Stimulated activated CD8-positive, alpha-beta memory T cell treated with anti-CD3 and anti-CD28 coated beads, Interleukin-12 subunit alpha, Interleukin-12 subunit beta, amount 100 ng/mL, for 24 hours (primary cell): ENCODE results near the gene SLC13A1.
"Not testable (repeated sequence)": the region's sequence is repeated elsewhere in the genome, so short reads cannot be mapped to it uniquely, and the experiment has no call there.

Source experiments
- DNase-seq: peaks from one replicate; pipeline ENCODE4 v3.0.0-alpha.2; 2020; ENCODE audit errors: extremely low read depth

The SLC13A1 gene

GRCh38 chr7:123126691-123127090, 73.1 kb downstream of the SLC13A1 start:
- DNase-seq = no peak

GRCh38 chr7:123126171-123126570, 73.6 kb downstream of the SLC13A1 start:
- DNase-seq = no peak

DNA sequence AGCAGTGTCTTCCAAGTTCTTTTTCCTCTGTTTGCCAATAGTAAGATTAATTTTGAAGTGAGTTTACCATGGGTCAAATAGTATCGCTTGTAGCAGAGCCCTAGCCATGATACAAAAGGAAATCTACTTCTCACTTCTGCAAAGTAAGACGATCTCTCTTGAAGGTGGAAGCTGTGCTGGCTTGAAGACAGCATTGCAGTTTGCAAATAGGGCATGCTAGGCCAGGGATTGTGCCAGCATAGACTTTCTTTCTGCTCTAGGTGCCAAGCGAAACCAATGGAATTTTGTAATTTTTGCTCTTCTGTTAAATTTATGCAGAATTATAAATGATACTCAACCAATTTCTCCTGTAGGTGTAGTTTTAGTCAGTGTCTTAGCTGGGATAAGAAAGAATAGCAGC, 74.5 kb downstream of the SLC13A1 start:
- DNase-seq = no peak

GRCh38 chr7:123122916-123123315, 76.9 kb downstream of the SLC13A1 start:
- DNase-seq = no peak

DNA sequence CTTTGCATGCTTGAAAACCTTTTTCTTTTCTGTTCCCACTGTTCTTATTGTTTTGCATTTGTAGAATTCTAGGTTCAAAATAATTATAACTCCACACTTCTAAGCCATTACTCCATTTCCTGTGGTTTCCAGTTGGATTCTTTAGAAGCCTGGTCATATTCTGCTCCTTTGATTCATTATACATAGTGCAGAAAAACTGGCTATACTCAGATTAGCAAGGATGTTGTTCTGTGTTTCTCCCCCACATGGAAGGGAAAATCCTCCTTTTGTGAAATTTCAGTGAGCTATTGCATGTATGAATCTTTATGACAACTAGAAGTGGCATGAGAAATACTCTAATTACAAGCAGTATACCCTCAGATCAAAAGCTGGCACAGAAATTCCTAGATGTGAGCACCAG, 79.5 kb downstream of the SLC13A1 start:
- DNase-seq = no peak

- DNase-seq = no peak
Observed at GRCh38 chr7:123115331-123115730, 84.4 kb downstream of the SLC13A1 start.

DNA sequence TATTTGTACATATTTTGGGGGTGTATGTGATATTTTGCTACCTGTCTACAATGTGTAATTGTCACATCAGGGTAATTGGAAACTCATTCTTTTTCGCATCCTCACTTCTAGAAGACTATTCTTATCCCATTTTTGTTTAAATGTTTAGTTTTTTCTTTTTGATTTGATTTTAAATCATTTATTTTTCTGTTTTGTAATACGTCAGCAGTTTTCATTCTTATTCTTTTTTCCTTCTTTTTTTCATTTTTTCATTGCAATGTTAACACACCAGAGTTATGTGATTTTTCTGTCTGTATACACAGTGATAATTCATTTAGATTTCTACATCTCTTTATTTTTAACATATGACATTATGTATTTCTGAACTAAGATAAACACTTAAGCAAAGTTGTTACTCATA, 85.5 kb downstream of the SLC13A1 start:
- no peak for DNase-seq

GRCh38 chr7:123112833-123113232, 86.9 kb downstream of the SLC13A1 start:
- no peak for DNase-seq

DNA sequence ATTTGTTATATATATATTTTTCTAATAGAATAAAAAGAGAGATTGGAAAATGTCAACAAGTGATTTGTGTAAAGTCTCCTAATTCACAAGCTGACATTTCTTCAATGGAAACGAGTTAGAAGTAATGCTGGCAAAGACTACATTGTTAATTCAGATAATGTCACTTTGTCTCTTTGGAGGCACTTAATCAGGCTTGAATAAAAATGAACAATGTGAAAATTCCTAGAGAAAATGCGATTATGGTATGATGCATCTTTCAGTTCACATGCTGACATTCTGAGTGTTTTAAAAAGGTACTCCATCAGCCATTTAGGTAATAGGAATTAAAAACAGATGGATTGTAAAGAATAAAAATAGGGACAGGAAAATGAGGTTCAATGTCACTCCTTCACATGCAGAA, 100.1 kb downstream of the SLC13A1 start:
- DNase-seq = no peak

- DNase-seq = no peak
Observed at GRCh38 chr7:123096976-123097375, 102.8 kb downstream of the SLC13A1 start.

- no peak for DNase-seq
Observed at GRCh38 chr7:123096434-123096833, 103.3 kb downstream of the SLC13A1 start.

DNA sequence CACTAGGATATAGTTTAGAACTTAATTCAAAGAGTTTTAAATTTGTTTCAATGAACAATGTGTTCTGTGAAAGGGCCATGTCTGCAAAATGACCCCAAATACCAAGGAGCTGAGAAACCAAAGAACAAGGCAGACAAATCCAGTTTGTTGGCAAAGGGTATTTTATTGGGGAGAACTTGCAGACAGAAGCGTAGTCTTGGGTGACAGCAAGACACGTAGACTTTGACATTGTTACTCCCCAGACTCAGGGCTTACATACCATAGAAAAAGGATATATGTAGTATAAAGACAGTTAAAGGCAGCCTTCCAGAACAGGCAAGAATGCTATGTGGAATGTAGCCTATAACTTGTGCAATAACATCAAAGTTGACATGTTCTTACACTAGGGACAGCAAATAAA, 109.3 kb downstream of the SLC13A1 start:
- no peak for DNase-seq

- not testable (repeated sequence) for DNase-seq
Observed at GRCh38 chr7:123086910-123087309, 112.9 kb downstream of the SLC13A1 start.

DNA sequence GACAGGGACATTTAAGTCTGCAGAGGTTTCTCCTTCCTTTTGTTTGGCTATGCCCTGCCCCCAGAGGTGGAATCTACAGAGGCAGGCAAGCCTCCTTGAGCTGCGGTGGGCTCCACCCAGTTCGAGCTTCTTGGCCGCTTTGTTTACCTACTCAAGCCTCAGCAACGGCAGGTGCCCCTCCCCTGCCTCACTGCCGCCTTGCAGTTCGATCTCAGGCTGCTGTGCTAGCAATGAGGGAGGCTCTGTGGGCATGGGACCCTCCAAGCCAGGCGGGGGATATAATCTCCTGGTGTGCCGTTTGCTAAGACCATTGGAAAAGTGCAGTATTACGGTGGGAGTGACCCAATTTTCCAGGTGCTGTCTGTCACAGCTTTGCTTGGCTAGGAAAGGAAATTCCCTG, 114.9 kb downstream of the SLC13A1 start:
- DNase-seq = not testable (repeated sequence)

GRCh38 chr7:123079021-123079420, 120.7 kb downstream of the SLC13A1 start:
- no peak for DNase-seq

- DNase-seq = no peak
Observed at GRCh38 chr7:123075838-123076467, 123.8 kb downstream of the SLC13A1 start.

GRCh38 chr7:123070702-123071286, 129.0 kb downstream of the SLC13A1 start:
- DNase-seq = no peak

GRCh38 chr7:123067814-123068213, 132.0 kb downstream of the SLC13A1 start:
- DNase-seq = no peak
